Calu3 (cell line): ENCODE measurements around the gene COL15A1. TPM values are rescaled to one million over a fixed set of nuclear protein-coding genes. Genes with fewer than 3 reads are reported as not detected.

ENCODE experiments used
- BruUV-seq: library from RNA; stranded (reverse); fragments of 400-500 nt; replicated peaks from 2 replicates; lab custom pipeline; 2021; lab: Mats Ljungman, UMichigan
- CTCF ChIA-PET: fragments of 300-600 bp; sonication (Branson Sonifier 250); formaldehyde crosslinking; loops from one replicate; lab custom pipeline; 2022; ENCODE audit warnings: antibody characterized with exemption; lab: Charles Lee
- DNase-seq: peaks from one replicate; pipeline ENCODE4 v3.0.0; 2022
- H3K27ac Mint-ChIP-seq: one replicate; pipeline ENCODE4 v1.8.0; 2022; ENCODE audit warnings: mixed read lengths; ENCODE audit not compliant: unreplicated experiment
- H3K27me3 Mint-ChIP-seq: one replicate; pipeline ENCODE4 v1.8.0; 2022; ENCODE audit warnings: mixed read lengths; ENCODE audit not compliant: unreplicated experiment
- H3K36me3 Mint-ChIP-seq: one replicate; pipeline ENCODE4 v1.8.0; 2022; ENCODE audit warnings: mild to moderate bottlenecking, moderate library complexity, mixed read lengths; ENCODE audit not compliant: insufficient read depth, unreplicated experiment
- H3K4me1 Mint-ChIP-seq: one replicate; pipeline ENCODE4 v1.8.0; 2022; ENCODE audit warnings: mild to moderate bottlenecking, low read depth, mixed read lengths; ENCODE audit not compliant: unreplicated experiment
- H3K4me3 Mint-ChIP-seq: one replicate; pipeline ENCODE4 v1.8.0; 2022; ENCODE audit warnings: mild to moderate bottlenecking, low read depth, moderate library complexity, mixed read lengths; ENCODE audit not compliant: unreplicated experiment
- H3K9me3 Mint-ChIP-seq: one replicate; pipeline ENCODE4 v1.8.0; 2022; ENCODE audit warnings: low read depth, mixed read lengths; ENCODE audit not compliant: unreplicated experiment
- intact Hi-C: fragments of 100-400 bp; cut with micrococcal nuclease; formaldehyde crosslinking; loops from one replicate; pipeline ENCODE4 v1.10.0; 2022; ENCODE audit not compliant: unreplicated experiment
- total RNA-seq: library from RNA; stranded (reverse); gene quantifications from 2 replicates; pipeline ENCODE4 v1.2.3, GENCODE V29; 2022
- TF ChIP-seq, protein P1 (sequence below): fragments of 200-600 bp; IDR thresholded peaks from one replicate; pipeline ENCODE4 v1.8.0; 2022; ENCODE audit warnings: antibody characterized with exemption; ENCODE audit not compliant: unreplicated experiment

COL15A1 gene
- total RNA-seq, 1 experiment from 2014 or later: not detected

- Mint-ChIP-seq H3K27ac (no peak overlapping the region), H3K9me3 (peaks cover 2% of the 10 kb centered on the region), H3K27me3 (peaks cover 68% of the 10 kb centered on the region), H3K4me1 (no peaks in the 10 kb centered on the region), H3K4me3 (no peak overlapping the region), H3K36me3 (no peaks in the 10 kb centered on the region)
- intact Hi-C loops: no loop called here
- BruUV-seq: no TSS peak
- TF ChIP-seq, protein P1, sequence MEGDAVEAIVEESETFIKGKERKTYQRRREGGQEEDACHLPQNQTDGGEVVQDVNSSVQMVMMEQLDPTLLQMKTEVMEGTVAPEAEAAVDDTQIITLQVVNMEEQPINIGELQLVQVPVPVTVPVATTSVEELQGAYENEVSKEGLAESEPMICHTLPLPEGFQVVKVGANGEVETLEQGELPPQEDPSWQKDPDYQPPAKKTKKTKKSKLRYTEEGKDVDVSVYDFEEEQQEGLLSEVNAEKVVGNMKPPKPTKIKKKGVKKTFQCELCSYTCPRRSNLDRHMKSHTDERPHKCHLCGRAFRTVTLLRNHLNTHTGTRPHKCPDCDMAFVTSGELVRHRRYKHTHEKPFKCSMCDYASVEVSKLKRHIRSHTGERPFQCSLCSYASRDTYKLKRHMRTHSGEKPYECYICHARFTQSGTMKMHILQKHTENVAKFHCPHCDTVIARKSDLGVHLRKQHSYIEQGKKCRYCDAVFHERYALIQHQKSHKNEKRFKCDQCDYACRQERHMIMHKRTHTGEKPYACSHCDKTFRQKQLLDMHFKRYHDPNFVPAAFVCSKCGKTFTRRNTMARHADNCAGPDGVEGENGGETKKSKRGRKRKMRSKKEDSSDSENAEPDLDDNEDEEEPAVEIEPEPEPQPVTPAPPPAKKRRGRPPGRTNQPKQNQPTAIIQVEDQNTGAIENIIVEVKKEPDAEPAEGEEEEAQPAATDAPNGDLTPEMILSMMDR: no peak
- no peak for DNase-seq
- CTCF ChIA-PET: interaction anchor here (0.5 kb wide), 1 partner anchor 10 kb away, joined by 3 read pairs; no protein-coding TSS in a partner anchor
Observed at GRCh38 chr9:99058964-99059921, 115.5 kb downstream of the COL15A1 start.

DNA sequence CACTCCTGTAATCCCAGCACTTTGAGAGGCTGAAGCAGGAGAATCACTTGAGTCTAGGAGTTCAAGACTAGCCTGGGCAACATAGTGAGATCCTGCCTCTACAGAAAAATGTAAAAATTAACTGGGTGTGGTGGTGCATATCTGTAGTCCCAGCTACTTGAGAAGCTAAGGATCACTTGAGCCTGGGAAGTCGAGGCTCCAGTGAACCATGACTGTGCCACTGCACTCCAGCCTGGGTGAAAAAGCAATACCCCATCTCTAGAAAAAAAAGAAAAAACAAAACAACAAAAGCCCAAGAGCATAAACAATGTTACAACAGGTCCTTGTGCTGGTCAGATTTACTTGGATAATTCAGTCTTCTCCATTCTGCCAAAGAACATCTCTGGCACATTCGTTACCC lies 116.9 kb downstream of the COL15A1 start:
- TF ChIP-seq, protein P1: no peak
- CTCF ChIA-PET: no interaction called here
- H3K9me3 Mint-ChIP-seq: peaks cover 2% of the 10 kb centered on the region
- DNase-seq: no peak
- intact Hi-C loops: no loop called here
- H3K4me3 Mint-ChIP-seq: no peak overlapping the region
- H3K27ac Mint-ChIP-seq: no peak overlapping the region
- H3K36me3 Mint-ChIP-seq: no peaks in the 10 kb centered on the region
- peaks cover 81% of the 10 kb centered on the region for H3K27me3 Mint-ChIP-seq
- BruUV-seq: no TSS peak
- no peaks in the 10 kb centered on the region for H3K4me1 Mint-ChIP-seq

DNA sequence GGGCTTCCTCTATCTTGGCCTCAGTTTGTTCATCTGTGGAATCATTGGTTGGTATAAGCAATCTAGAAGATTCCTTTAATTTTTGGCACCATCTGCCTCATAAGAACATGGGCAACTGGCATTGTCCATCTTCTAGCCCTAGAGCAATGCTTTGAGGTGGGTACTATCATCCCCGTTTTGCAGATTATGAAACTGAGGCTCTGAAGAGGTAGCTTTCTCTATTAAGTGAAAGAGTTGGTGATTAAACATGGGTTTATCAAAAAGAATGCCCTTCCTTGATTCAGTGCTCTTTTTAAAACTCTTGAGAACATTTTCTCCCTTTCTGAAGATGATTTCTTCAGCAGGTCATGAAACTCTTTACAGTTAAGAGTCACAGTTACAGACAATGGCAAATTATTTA lies 118.8 kb downstream of the COL15A1 start:
- TF ChIP-seq, protein P1: no peak
- Mint-ChIP-seq H3K36me3 (no peaks in the 10 kb centered on the region), H3K27me3 (peaks cover 79% of the 10 kb centered on the region), H3K4me1 (no peaks in the 10 kb centered on the region), H3K4me3 (no peak overlapping the region), H3K27ac (no peak overlapping the region), H3K9me3 (no peaks in the 10 kb centered on the region)
- intact Hi-C loops: no loop called here
- DNase-seq: no peak
- BruUV-seq: no TSS peak
- CTCF ChIA-PET: no interaction called here

DNA sequence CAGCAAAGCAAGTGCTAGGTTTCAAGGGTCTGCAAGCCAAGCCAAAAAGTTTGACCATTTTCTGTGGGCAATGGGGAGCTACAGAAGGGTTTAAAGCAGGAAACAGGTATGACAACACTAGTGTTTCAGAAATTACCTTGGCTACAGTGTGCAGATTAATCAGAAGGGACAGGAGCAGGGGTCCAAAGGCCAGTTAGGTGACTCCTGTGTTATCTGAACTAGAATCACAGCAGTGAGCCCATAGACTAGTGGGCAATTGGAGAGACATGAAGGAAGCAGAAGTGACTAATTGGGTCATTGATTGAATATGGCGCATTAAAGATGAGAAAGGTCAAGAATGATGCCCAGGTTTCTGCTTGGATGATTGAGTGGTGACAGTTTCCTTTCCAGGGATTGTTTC lies 119.8 kb downstream of the COL15A1 start:
- BruUV-seq: no TSS peak

More for the DNA sequence above, 119.8 kb downstream of the COL15A1 start:
- intact Hi-C loops: no loop called here
- DNase-seq: no peak
- Mint-ChIP-seq H3K9me3 (no peaks in the 10 kb centered on the region), H3K27me3 (peaks cover 69% of the 10 kb centered on the region), H3K27ac (no peak overlapping the region), H3K4me1 (no peaks in the 10 kb centered on the region), H3K4me3 (no peak overlapping the region), H3K36me3 (no peaks in the 10 kb centered on the region)
- CTCF ChIA-PET: no interaction called here
- TF ChIP-seq, protein P1: no peak
